Measurements from ENCODE around the gene MIEF1. TPM values are rescaled to one million over a fixed set of nuclear protein-coding genes. Genes with fewer than 3 reads are reported as not detected.

MIEF1 gene
- total RNA-seq, 1 donor from 2014 or later = 16.3 TPM

DNA sequence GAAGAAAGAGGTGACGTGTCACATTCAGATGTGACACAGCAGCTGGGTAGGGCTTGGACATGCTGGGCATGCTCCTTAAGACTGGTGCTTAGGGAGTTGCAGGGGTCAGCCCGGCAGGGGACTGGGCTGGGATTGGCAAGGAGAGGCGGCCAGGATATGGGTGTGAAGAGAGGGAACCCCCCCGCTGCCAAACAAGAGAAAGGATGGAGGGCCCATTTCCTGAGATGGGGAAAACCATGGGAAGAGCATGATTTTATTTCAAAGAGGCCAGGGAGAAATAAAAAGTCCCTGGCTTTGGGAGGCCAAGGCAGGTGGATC, 23.5 kb downstream of the MIEF1 start:
- DNase-seq (ENCODE audit: low spot score in 2 of 2) (no peak), FAIRE-seq (no peak)

DNA sequence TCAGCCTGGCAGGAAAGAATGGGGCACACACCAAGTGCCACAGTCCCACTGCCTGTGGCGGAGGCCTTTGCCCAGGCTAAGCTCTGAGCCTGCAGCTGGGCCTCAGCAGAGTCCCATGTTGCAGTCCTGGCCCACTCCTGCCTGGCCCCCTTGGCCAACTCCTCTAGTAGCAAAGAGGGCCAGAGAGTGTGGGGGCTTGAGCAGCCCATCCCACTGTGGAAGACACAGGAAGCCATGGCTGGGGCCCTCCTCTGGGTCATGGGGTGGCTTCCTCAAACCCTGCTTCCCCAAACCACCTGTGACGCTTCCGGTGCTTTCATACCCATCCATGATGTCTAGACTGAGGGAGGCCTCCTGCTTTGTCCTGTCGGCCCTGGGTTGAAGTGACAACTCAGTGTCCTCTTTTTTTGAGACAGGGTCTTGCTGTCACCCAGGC, 24.7 kb downstream of the MIEF1 start:
- FAIRE-seq (no peak), DNase-seq (ENCODE audit: low spot score in 2 of 2) (no peak)

GRCh38 chr22:39527481-39527961, 25.4 kb downstream of the MIEF1 start:
- no peak for FAIRE-seq
- DNase-seq (ENCODE audit: low spot score in 2 of 2) = no peak

- no peak for DNase-seq (ENCODE audit: low spot score in 2 of 2)
- no peak for FAIRE-seq
Observed at GRCh38 chr22:39528080-39528661, 26.1 kb downstream of the MIEF1 start.

- DNase-seq (ENCODE audit: low spot score in 2 of 2) = peak; percentile 81 to 86
- FAIRE-seq = no peak
Observed at GRCh38 chr22:39528681-39529486, 26.8 kb downstream of the MIEF1 start.

DNA sequence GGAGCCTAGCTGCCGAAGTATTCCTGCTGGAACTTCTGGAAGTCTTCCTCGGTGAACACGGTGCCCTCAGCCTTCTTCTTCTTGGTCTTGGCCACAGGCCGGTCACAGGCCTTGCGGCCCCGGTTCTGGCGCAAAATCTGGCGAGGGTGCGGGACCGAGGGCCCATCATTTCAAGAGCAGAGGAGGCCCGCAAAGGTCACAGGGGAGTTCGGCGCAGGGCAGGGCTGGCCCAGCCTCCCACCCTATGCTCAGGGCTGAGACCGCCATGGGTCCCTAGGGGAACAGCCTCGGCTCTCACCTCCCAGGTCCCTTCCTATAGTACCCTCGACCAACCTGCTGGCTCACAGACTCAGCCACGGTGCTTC, 27.4 kb downstream of the MIEF1 start:
- no peak for FAIRE-seq
- no peak for DNase-seq (ENCODE audit: low spot score in 2 of 2)

- DNase-seq (ENCODE audit: low spot score in 2 of 2) (no peak), FAIRE-seq (no peak)
Observed at GRCh38 chr22:39530116-39530515, 28.0 kb downstream of the MIEF1 start.

DNA sequence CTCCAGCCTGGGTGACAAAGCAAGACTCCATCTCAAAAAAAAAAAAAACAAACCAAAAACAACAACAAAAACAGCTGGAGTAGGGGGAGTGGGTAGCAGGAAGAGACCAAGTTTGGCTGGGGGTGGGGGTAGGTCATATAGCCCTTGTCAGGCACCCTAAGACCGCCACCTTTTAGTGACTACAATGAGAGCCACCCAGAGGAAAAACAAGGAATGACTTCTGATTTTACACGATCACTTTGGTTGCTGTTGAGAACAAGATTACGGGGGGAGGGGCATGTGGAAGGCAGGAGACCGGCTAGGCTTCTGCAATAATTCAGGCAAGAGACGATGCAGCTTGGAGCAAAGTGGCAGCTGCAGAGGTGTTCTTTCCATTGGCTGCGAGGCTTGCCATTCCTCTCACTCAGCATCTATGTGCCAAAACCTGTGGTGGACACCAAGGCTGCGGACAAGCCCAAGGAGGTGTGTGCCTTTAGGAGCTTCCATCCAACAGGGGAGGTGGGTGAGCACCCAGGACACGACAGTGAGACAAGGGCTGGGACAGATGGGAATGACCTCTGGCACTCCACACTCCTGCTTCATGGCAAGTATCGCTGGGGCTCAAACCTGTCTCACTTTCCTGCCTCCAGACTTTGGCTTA, 28.7 kb downstream of the MIEF1 start:
- FAIRE-seq (no peak), DNase-seq (ENCODE audit: low spot score in 2 of 2) (no peak)

- FAIRE-seq (peak; percentile 64), DNase-seq (ENCODE audit: low spot score in 2 of 2) (peak; percentile 95 to 97)
Observed at GRCh38 chr22:39532215-39533073, 30.4 kb downstream of the MIEF1 start, which contains the start of gene RPS19BP1. TSS of gene RPS19BP1 (minus strand) at chr22:39532748. CDS start at chr22:39532738, 10 bp downstream.

GRCh38 chr22:39534092-39534506, 32.0 kb downstream of the MIEF1 start:
- no peak for FAIRE-seq

DNA sequence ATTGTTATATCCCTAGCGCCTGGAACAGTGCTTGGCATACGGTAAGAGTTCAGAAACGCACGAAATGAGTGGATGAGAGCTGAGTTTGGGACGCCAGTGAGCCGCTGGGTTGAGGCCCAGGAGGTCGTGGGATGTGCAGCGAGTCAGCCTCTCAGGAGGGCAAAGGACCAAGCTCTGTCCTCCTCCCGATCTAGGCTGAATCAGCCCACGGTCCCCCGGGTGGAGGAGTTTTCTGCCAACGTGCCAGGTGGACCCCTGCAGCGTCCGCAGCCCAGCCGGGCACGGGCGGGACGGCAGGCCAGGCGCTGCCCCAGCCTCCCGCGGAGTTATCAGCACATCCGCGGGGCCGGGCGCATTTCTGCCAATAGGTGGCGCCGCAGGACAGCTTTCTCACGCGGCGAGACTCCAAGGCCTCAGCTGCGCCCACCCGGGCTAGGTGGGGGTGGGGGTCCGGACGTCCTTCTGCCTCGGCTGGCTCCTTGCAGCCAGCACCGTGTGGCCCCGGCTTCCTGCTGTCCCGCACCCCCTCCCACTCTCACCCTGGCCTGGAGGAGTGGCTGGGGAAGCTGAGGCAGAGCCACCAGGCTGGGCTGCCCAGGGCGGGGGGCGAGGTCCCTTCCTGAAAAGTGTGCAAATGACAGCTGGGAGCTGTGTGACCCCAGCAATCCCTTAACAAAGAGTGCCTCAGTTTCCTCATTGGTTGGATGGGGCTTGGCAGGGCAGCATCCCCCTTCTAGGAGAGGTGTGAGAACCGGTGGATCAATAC, 32.7 kb downstream of the MIEF1 start:
- no peak for FAIRE-seq

More at GRCh38 chr22:39534092-39534506, 32.0 kb downstream of the MIEF1 start:
- DNase-seq (ENCODE audit: low spot score in 2 of 2) = no peak

GRCh38 chr22:39535357-39535725, 33.3 kb downstream of the MIEF1 start:
- DNase-seq (ENCODE audit: low spot score in 2 of 2) (no peak), FAIRE-seq (no peak)

More for the DNA sequence above, 32.7 kb downstream of the MIEF1 start:
- peak; percentile 80 to 86 for DNase-seq (ENCODE audit: low spot score in 2 of 2)

GRCh38 chr22:39535831-39536449, 33.9 kb downstream of the MIEF1 start:
- FAIRE-seq (no peak), DNase-seq (ENCODE audit: low spot score in 2 of 2) (no peak)

GRCh38 chr22:39536711-39537110, 34.6 kb downstream of the MIEF1 start:
- DNase-seq (ENCODE audit: low spot score in 2 of 2) (no peak), FAIRE-seq (no peak)

DNA sequence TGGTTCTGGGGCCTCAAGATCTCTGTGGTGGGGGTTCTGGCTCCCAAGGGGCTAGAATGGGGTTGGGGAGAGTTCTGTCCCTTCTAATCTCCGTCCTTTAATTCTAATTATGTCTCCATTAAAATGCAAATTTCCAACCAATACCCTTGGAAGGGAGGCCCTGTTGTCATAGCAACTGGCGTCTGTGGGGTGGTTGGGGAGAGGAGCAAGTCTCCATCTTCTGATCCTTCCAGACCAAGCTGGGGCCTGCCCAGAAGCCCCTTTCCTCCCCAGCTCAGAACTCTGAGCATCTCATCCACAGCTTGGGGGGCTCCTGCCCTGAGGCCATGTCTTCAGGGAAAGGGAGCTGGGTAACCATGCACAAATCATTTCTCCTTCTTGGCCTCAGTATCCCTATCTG, 35.9 kb downstream of the MIEF1 start:
- FAIRE-seq = no peak
- no peak for DNase-seq (ENCODE audit: low spot score in 2 of 2)

DNA sequence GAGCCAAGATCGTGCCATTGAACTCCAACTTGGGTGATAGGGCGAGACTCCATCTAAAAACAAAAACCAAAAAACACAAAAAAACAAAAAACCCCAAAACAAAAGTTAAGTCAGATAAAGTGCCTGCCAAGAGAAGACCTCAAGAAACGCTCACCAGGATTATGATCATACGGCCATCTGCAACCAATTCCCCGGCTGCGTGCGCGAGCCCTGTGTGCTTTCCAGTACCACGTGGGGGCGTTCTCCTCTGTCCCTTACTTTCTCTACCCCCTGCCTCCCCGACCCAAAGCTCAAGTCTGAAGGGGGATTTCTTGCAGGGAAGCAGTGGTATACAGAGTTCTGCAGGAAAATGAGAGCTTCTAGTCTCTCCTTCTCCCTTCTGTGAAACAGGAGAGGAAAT, 41.0 kb downstream of the MIEF1 start:
- FAIRE-seq (no peak), DNase-seq (ENCODE audit: low spot score in 2 of 2) (no peak)

- DNase-seq (ENCODE audit: low spot score in 2 of 2) (no peak), FAIRE-seq (no peak)
Observed at GRCh38 chr22:39545386-39546365, 43.6 kb downstream of the MIEF1 start.

GRCh38 chr22:39546889-39547586, 44.9 kb downstream of the MIEF1 start:
- FAIRE-seq (no peak), DNase-seq (ENCODE audit: low spot score in 2 of 2) (no peak)
